Measurements from ENCODE around the gene BBC3. TPM values are rescaled to one million over a fixed set of nuclear protein-coding genes. Genes with fewer than 3 reads are reported as not detected.
A peak's percentile ranks its signal among the peaks of the same experiment; 100 is the strongest.

The BBC3 gene
- total RNA-seq, 1 donor from 2014 or later, result 37.0 TPM

- Mint-ChIP-seq H3K9me3 (ENCODE audit: unreplicated experiment) (peaks cover 6% of the 10 kb centered on the region), H3K36me3 (ENCODE audit: unreplicated experiment) (no peaks in the 10 kb centered on the region), H3K27me3 (ENCODE audit: unreplicated experiment) (peaks cover 9% of the 10 kb centered on the region), H3K4me3 (ENCODE audit: unreplicated experiment) (no peak overlapping the region), H3K27ac (ENCODE audit: unreplicated experiment) (peak overlapping the region; percentile 12), H3K4me1 (ENCODE audit: low read depth, unreplicated experiment) (peaks cover 21% of the 10 kb centered on the region)
- no peak for TF ChIP-seq CTCF (IDR thresholded peaks at IDR 0.05; ENCODE audit: partially characterized antibody, unreplicated experiment)
- DNase-seq, result no peak
Observed at GRCh38 chr19:47221080-47221841, 9.7 kb downstream of the BBC3 start.

- H3K27ac Mint-ChIP-seq (ENCODE audit: unreplicated experiment), result no peak overlapping the region
- H3K36me3 Mint-ChIP-seq (ENCODE audit: unreplicated experiment), result no peaks in the 10 kb centered on the region
- no peaks in the 10 kb centered on the region for H3K9me3 Mint-ChIP-seq (ENCODE audit: unreplicated experiment)
- H3K4me3 Mint-ChIP-seq (ENCODE audit: unreplicated experiment), result no peak overlapping the region
- TF ChIP-seq CTCF (IDR thresholded peaks at IDR 0.05; ENCODE audit: partially characterized antibody, unreplicated experiment), result no peak
- H3K27me3 Mint-ChIP-seq (ENCODE audit: unreplicated experiment), result peaks cover 2% of the 10 kb centered on the region
- no peak for DNase-seq
- H3K4me1 Mint-ChIP-seq (ENCODE audit: low read depth, unreplicated experiment), result peaks cover 7% of the 10 kb centered on the region
Observed at GRCh38 chr19:47215581-47215980, 15.4 kb downstream of the BBC3 start.

- Mint-ChIP-seq H3K9me3 (ENCODE audit: unreplicated experiment) (no peaks in the 10 kb centered on the region), H3K27ac (ENCODE audit: unreplicated experiment) (peak overlapping the region; percentile 1), H3K36me3 (ENCODE audit: unreplicated experiment) (no peaks in the 10 kb centered on the region), H3K4me1 (ENCODE audit: low read depth, unreplicated experiment) (no peaks in the 10 kb centered on the region), H3K4me3 (ENCODE audit: unreplicated experiment) (no peak overlapping the region), H3K27me3 (ENCODE audit: unreplicated experiment) (peaks cover 3% of the 10 kb centered on the region)
- DNase-seq, result peak; percentile 72
- TF ChIP-seq CTCF (IDR thresholded peaks at IDR 0.05; ENCODE audit: partially characterized antibody, unreplicated experiment), result peak; percentile 87
Observed at GRCh38 chr19:47210689-47211316, 20.2 kb downstream of the BBC3 start.

GRCh38 chr19:47210180-47210490, 20.9 kb downstream of the BBC3 start:
- H3K4me3 Mint-ChIP-seq (ENCODE audit: unreplicated experiment), result no peak overlapping the region
- no peak overlapping the region for H3K27ac Mint-ChIP-seq (ENCODE audit: unreplicated experiment)
- DNase-seq, result no peak
- no peak for TF ChIP-seq CTCF (IDR thresholded peaks at IDR 0.05; ENCODE audit: partially characterized antibody, unreplicated experiment)
- peaks cover 3% of the 10 kb centered on the region for H3K27me3 Mint-ChIP-seq (ENCODE audit: unreplicated experiment)
- no peaks in the 10 kb centered on the region for H3K36me3 Mint-ChIP-seq (ENCODE audit: unreplicated experiment)
- H3K9me3 Mint-ChIP-seq (ENCODE audit: unreplicated experiment), result no peaks in the 10 kb centered on the region
- no peaks in the 10 kb centered on the region for H3K4me1 Mint-ChIP-seq (ENCODE audit: low read depth, unreplicated experiment)

Measured in glutamatergic neuron (in vitro differentiated cells).